Measurements from ENCODE around the gene TRAK2.

DNA sequence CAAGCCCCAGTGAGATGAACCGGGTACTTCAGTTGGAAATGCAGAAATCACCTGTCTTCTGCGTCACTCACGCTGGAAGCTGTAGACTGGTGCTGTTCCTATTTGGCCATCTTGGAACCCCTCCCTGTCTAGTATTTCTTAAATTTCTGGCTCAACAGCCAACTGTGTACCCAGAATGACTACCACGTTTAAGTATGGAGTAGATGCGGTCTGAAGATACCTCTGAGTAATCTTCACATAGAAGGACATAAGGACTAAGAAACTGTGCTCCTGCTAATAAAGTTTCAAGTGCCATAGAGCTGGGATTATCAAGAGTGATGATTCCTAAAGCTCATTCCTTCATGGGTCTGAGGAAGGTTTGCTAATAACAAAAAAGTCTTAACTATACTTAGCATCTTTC is 20.4 kb downstream of the TRAK2 start:
- TF ChIP-seq NBN (IDR thresholded peaks at IDR 0.05; ENCODE audit: low read depth) (no peak), DLX4 (CRISPR knock-in tag; IDR thresholded peaks at IDR 0.05) (no peak), RAD21 (CRISPR knock-in tag; conservative IDR thresholded peaks at IDR 0.05 in 1 of 2, IDR thresholded peaks at IDR 0.05 in 1 of 2) (no peak), CCAR2 (IDR thresholded peaks at IDR 0.05; ENCODE audit: low read depth, low read length) (no peak), KAT8 (IDR thresholded peaks at IDR 0.05; ENCODE audit: low read depth) (no peak)

Measured in K562 (cell line).